Psoas muscle (tissue), 8 donors: ENCODE measurements around the gene CPLANE1. TPM values are rescaled to one million over a fixed set of nuclear protein-coding genes. Genes with fewer than 3 reads are reported as not detected.
"Not testable (repeated sequence)": the region's sequence is repeated elsewhere in the genome, so short reads cannot be mapped to it uniquely, and the experiment has no call there.

Experiments used
- ATAC-seq, 4 donors: fragments of 200-7000 bp; cut with Tn5 transposase; one replicate each; pipeline ENCODE4 v1.9.1; 2020; ENCODE audit warnings: moderate library complexity in 3 of 4, mild to moderate bottlenecking in 2 of 4
- DNase-seq, 2 donors: peaks; one replicate each; pipeline ENCODE4 v3.0.0-alpha.2; 2020
- H3K27ac ChIP-seq: fragments of 200-600 bp; one replicate; pipeline ENCODE4 v1.8.0; 2022
- H3K27me3 ChIP-seq, 3 donors: fragments of 200-600 bp in 1 of 3; one replicate each; pipeline versions ENCODE4 v1.6.1 to v1.8.0; 2013 to 2022; ENCODE audit warnings: low read length in 2 of 3, mild to moderate bottlenecking in 2 of 3, moderate library complexity in 1 of 3; ENCODE audit not compliant: insufficient read depth in 3 of 3
- H3K36me3 ChIP-seq, 2 donors: fragments of 200-600 bp in 1 of 2; one replicate each; pipeline versions ENCODE4 v1.6.1 to v1.8.0; 2013 to 2022; ENCODE audit warnings: low read depth in 1 of 2, mild to moderate bottlenecking in 1 of 2, moderate library complexity in 1 of 2; ENCODE audit not compliant: insufficient read depth in 1 of 2
- H3K4me1 ChIP-seq: fragments of 200-600 bp; one replicate; pipeline ENCODE4 v1.8.0; 2022
- H3K4me3 ChIP-seq: fragments of 200-600 bp; one replicate; pipeline ENCODE4 v1.8.0; 2022; ENCODE audit warnings: mild to moderate bottlenecking
- H3K9me3 ChIP-seq: fragments of 200-600 bp; one replicate; pipeline ENCODE4 v1.8.0; 2022
- CTCF ChIP-seq: fragments of 200-600 bp; IDR thresholded peaks from one replicate; pipeline ENCODE4 v1.8.0; 2022; ENCODE audit warnings: antibody characterized with exemption
- WGBS, 3 donors: extraction: QIAGEN DNeasy Blood & Tissue Kit; methylation state at CpG; one replicate each; pipeline versions ENCODE4 v1.1.6 to v1.1.7; 2013; 5-methylcytosine and 5-hydroxymethylcytosine counted together
- intact Hi-C, 2 donors: fragments of 100-400 bp; cut with DNase I; formaldehyde crosslinking; loops; one replicate each; pipeline versions ENCODE4 v1.11.0 to v1.14.2; 2022
- polyA plus RNA-seq, 3 donors: library from polyadenylated mRNA; stranded (reverse); fragments of 200-250 nt; gene quantifications; one replicate each; pipeline ENCODE4 v1.2.3, GENCODE V29; 2013
- total RNA-seq, 4 donors: library from RNA; stranded (reverse); fragmentation: NEBNext Ultra II Directional in 2 of 4; extraction: Animal tissue kit (Norgen Biotek cat#: 25700) in 2 of 4; gene quantifications; one replicate each; pipeline versions ENCODE4 v1.2.1 to v1.2.4, GENCODE V29; 2021 to 2023
- donor health status: healthy with polysubstance abuse.
- donor health status: DM: no; HTN: no; CAD: no; lungs with moderate emphysema.
- donor health status: Bipolar disorder and iron deficiency.
- donor health status: healthy.
- donor health status: DM: yes; HTN: yes; CAD: no.
- donor health status: DM: no; HTN: no; CAD: no.
- donor health status: DM: no; HTN: no; CAD: no.
- donor health status: DM: yes; HTN: yes; CAD: no.

The CPLANE1 gene
- total and polyA plus RNA-seq, 7 donors, result 1.4 to 12.1 (median 6.0) TPM

GRCh38 chr5:37222181-37222580 lies 27.0 kb downstream of the CPLANE1 start:
- no peaks in the 10 kb centered on the region for H3K4me1 ChIP-seq
- H3K4me3 ChIP-seq, result no peak overlapping the region
- H3K36me3 ChIP-seq, result peaks cover 2 to 100% of the 10 kb centered on the region in 2 donors
- H3K27ac ChIP-seq, result no peak overlapping the region
- no peaks in the 10 kb centered on the region for H3K9me3 ChIP-seq
- DNase-seq (no peak), ATAC-seq (no peak)
- no peaks in the 10 kb centered on the region for H3K27me3 ChIP-seq
- no peak for TF ChIP-seq CTCF
- intact Hi-C loops, result loop anchor here (10.0 kb wide), 1 partner anchor 47 kb away; no protein-coding TSS in a partner anchor

- not testable (repeated sequence) for H3K9me3 ChIP-seq, H3K4me3 ChIP-seq, ATAC-seq, H3K4me1 ChIP-seq, H3K27me3 ChIP-seq, H3K27ac ChIP-seq, DNase-seq
- 93 to 98% (median 95%) methylated on average over 6 of the region's 6 CpGs for WGBS, 3 donors
- intact Hi-C loops, result loop anchor here (10.0 kb wide), 1 partner anchor 46 kb away; no protein-coding TSS in a partner anchor
- H3K36me3 ChIP-seq, result peaks cover 2 to 100% of the 10 kb centered on the region in 2 donors
Measured at GRCh38 chr5:37220426-37220825, 28.8 kb downstream of the CPLANE1 start.

GRCh38 chr5:37219384-37219783 lies 29.8 kb downstream of the CPLANE1 start:
- H3K4me3 ChIP-seq, H3K27ac ChIP-seq, DNase-seq, H3K9me3 ChIP-seq, ATAC-seq, H3K4me1 ChIP-seq, H3K27me3 ChIP-seq: not testable (repeated sequence)
- intact Hi-C loops, result loop anchor here in 1 of 2 donors (10.0 kb wide), 1 partner anchor 115 kb away; no protein-coding TSS in a partner anchor
- peaks cover 2 to 98% of the 10 kb centered on the region in 2 donors for H3K36me3 ChIP-seq
- WGBS, 3 donors, result 93 to 96% (median 95%) methylated on average over 5 of the region's 5 CpGs

GRCh38 chr5:37217976-37218375 lies 31.2 kb downstream of the CPLANE1 start:
- no peak overlapping the region for H3K27ac ChIP-seq
- intact Hi-C loops, result loop anchor here in 1 of 2 donors (10.0 kb wide), 1 partner anchor 117 kb away; no protein-coding TSS in a partner anchor
- H3K4me1 ChIP-seq, result no peaks in the 10 kb centered on the region
- ATAC-seq, result no peak
- no peak overlapping the region for H3K4me3 ChIP-seq
- H3K36me3 ChIP-seq, result peaks cover 2 to 98% of the 10 kb centered on the region in 2 donors
- 96 to 100% (median 97%) methylated on average over 1 of the region's 1 CpG for WGBS, 3 donors
- no peak for TF ChIP-seq CTCF
- H3K27me3 ChIP-seq, result no peaks in the 10 kb centered on the region
- no peak for DNase-seq
- no peaks in the 10 kb centered on the region for H3K9me3 ChIP-seq

GRCh38 chr5:37214550-37214949 lies 34.6 kb downstream of the CPLANE1 start:
- Histone ChIP-seq H3K4me3 (no peak overlapping the region), H3K36me3 (peaks cover 0 to 98% of the 10 kb centered on the region in 2 donors), H3K4me1 (no peaks in the 10 kb centered on the region), H3K9me3 (no peaks in the 10 kb centered on the region), H3K27me3 (no peaks in the 10 kb centered on the region), H3K27ac (no peak overlapping the region)
- no peak for ATAC-seq
- no peak for TF ChIP-seq CTCF
- DNase-seq, result no peak
- WGBS, 3 donors, result 30 to 35% (median 32%) methylated on average over 1 of the region's 1 CpG
- intact Hi-C loops, result loop anchor here in 1 of 2 donors (10.0 kb wide), 1 partner anchor 120 kb away; no protein-coding TSS in a partner anchor

GRCh38 chr5:37212096-37212495 lies 37.1 kb downstream of the CPLANE1 start:
- no peak overlapping the region for H3K4me3 ChIP-seq
- H3K36me3 ChIP-seq, result peaks cover 0 to 94% of the 10 kb centered on the region in 2 donors
- DNase-seq (no peak), ATAC-seq (no peak)
- H3K4me1 ChIP-seq, result no peaks in the 10 kb centered on the region
- TF ChIP-seq CTCF, result no peak
- intact Hi-C loops, result loop anchor here in 1 of 2 donors (10.0 kb wide), 1 partner anchor 123 kb away; no protein-coding TSS in a partner anchor
- no peaks in the 10 kb centered on the region for H3K9me3 ChIP-seq
- no peak overlapping the region for H3K27ac ChIP-seq
- WGBS, 3 donors, result 90 to 98% (median 94%) methylated on average over 3 of the region's 3 CpGs
- no peaks in the 10 kb centered on the region for H3K27me3 ChIP-seq
